ENCODE results near the gene CDK19.

DNA sequence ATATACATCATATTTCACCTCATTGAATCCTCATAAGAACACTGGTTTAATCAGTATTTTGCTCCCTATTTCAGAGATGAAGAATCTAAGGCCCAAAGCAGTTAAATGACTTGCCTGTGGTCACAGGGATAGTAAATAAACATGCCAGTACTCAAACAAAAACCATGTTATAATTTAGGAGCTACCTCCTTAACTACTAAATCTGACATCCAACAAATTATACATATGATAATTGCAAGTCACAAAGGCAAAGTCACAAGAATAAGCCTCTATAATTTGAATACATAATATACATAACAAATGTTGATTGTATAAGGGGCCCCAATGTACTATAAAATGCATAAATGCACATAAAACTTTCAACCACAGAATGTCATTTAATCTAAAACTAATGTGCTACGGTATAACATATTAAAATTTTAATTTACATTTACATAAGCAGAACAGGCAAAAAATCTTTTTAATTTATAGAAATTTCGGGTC is 181.5 kb downstream of the CDK19 start:
- no peak for TF ChIP-seq POLR2A (IDR thresholded peaks at IDR 0.05)
- TF ChIP-seq, protein P1, sequence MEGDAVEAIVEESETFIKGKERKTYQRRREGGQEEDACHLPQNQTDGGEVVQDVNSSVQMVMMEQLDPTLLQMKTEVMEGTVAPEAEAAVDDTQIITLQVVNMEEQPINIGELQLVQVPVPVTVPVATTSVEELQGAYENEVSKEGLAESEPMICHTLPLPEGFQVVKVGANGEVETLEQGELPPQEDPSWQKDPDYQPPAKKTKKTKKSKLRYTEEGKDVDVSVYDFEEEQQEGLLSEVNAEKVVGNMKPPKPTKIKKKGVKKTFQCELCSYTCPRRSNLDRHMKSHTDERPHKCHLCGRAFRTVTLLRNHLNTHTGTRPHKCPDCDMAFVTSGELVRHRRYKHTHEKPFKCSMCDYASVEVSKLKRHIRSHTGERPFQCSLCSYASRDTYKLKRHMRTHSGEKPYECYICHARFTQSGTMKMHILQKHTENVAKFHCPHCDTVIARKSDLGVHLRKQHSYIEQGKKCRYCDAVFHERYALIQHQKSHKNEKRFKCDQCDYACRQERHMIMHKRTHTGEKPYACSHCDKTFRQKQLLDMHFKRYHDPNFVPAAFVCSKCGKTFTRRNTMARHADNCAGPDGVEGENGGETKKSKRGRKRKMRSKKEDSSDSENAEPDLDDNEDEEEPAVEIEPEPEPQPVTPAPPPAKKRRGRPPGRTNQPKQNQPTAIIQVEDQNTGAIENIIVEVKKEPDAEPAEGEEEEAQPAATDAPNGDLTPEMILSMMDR (IDR thresholded peaks at IDR 0.05): no peak

All from right lobe of liver (tissue), 4 donors.